Natural killer cell (primary cell): ENCODE measurements around the gene PPDPF. TPM values are rescaled to one million over a fixed set of nuclear protein-coding genes. Genes with fewer than 3 reads are reported as not detected.

Experiments
- ATAC-seq, 3 donors: fragments of 150-1000 bp in 2 of 3; fragments of 200-7000 bp in 1 of 3; cut with Tn5 transposase; 1 replicate in 1 of 3; 2 replicates in 2 of 3; pipeline ENCODE4 v1.10.0; 2021; ENCODE audit warnings: mild to moderate bottlenecking in 2 of 3, moderate library complexity in 2 of 3
- DNase-seq, 2 donors: peaks; one replicate each; pipeline versions ENCODE4 v3.0.0 to v3.0.0-alpha.2; 2013 to 2021; ENCODE audit warnings: mixed read lengths in 1 of 2
- H3K27ac ChIP-seq: one replicate; pipeline ENCODE4 v1.5.1; 2013; ENCODE audit warnings: mild to moderate bottlenecking, low read length
- H3K27me3 ChIP-seq: one replicate; pipeline ENCODE4 v1.6.1; 2013; ENCODE audit warnings: low read length; ENCODE audit not compliant: control insufficient read depth, insufficient read depth
- H3K36me3 ChIP-seq: one replicate; pipeline ENCODE4 v1.6.1; 2013; ENCODE audit warnings: low read length; ENCODE audit not compliant: control insufficient read depth, insufficient read depth
- H3K4me1 ChIP-seq: one replicate; pipeline ENCODE4 v1.6.1; 2013; ENCODE audit warnings: low read length; ENCODE audit not compliant: control insufficient read depth, insufficient read depth
- H3K4me3 ChIP-seq: one replicate; pipeline ENCODE4 v1.5.1; 2013; ENCODE audit warnings: low read length
- H3K9me3 ChIP-seq: one replicate; pipeline ENCODE4 v1.6.1; 2013; ENCODE audit warnings: low read length; ENCODE audit not compliant: control insufficient read depth, insufficient read depth
- H3K27ac Mint-ChIP-seq, 2 donors: one replicate each; pipeline ENCODE4 v1.8.0; 2022; ENCODE audit warnings: mild to moderate bottlenecking in 2 of 2, mixed read lengths in 2 of 2, moderate library complexity in 1 of 2
- H3K27me3 Mint-ChIP-seq, 2 donors: one replicate each; pipeline ENCODE4 v1.8.0; 2022; ENCODE audit warnings: low read depth in 2 of 2, mixed read lengths in 2 of 2
- H3K36me3 Mint-ChIP-seq: one replicate; pipeline ENCODE4 v1.8.0; 2022; ENCODE audit warnings: mixed read lengths
- H3K4me1 Mint-ChIP-seq, 2 donors: one replicate each; pipeline ENCODE4 v1.8.0; 2022; ENCODE audit warnings: mixed read lengths in 2 of 2
- H3K4me3 Mint-ChIP-seq: one replicate; pipeline ENCODE4 v1.8.0; 2022; ENCODE audit warnings: mild to moderate bottlenecking, moderate library complexity, mixed read lengths
- H3K9me3 Mint-ChIP-seq, 2 donors: one replicate each; pipeline ENCODE4 v1.8.0; 2022; ENCODE audit warnings: mixed read lengths in 2 of 2
- WGBS: methylation state at CpG from one replicate; pipeline ENCODE4 v1.1.7; 2013; ENCODE audit warnings: missing lambda C conversion rate; ENCODE audit not compliant: insufficient coverage; 5-methylcytosine and 5-hydroxymethylcytosine counted together
- intact Hi-C: fragments of 100-400 bp; cut with micrococcal nuclease; formaldehyde crosslinking; loops from one replicate; pipeline ENCODE4 v1.14.2; 2022
- total RNA-seq, 4 donors: library from RNA; stranded (reverse); fragments of 120-200 nt in 1 of 4; gene quantifications; one replicate each; pipeline versions ENCODE4 v1.2.3 to v1.2.4, GENCODE V29; 2013 to 2022
- TF ChIP-seq, protein P1 (sequence below): fragments of 200-600 bp; IDR thresholded peaks from one replicate; pipeline ENCODE4 v1.8.0; 2022; ENCODE audit warnings: antibody characterized with exemption

PPDPF gene
- total RNA-seq, 3 donors from 2014 or later (not counting 1 experiment from before 2014, with no cell fraction given): 95.5 to 197 (median 159) TPM

DNA sequence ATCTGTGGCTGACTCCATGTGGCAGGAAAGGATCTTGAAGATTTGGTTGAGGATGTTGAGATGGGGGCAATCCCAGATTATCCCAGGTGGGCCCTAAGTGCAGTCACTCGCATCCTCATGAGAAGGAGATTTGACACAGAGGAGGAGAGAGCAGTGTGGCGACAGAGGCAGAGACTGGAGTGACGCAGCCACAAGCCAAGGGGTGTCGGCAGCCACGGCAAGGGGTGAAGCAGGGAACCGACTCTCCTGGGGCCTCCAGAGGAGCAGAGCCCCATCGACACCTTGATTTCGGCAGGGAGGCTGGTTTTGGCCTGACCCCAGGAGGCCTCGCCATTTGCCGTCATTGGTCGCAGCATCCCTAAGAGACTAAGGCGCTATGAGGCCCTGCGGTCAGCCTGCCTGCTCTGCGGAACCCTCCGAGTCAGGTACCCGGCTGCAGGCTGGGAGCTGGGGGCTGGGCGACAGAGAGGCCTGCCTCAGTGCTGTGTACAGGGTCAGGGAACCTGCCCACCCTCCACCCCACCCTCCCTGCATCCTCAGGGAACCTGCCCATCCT, 34.2 kb upstream of the PPDPF start:
- WGBS: 92% methylated on average over 17 of the region's 17 CpGs
- DNase-seq: no peak
- TF ChIP-seq, protein P1, sequence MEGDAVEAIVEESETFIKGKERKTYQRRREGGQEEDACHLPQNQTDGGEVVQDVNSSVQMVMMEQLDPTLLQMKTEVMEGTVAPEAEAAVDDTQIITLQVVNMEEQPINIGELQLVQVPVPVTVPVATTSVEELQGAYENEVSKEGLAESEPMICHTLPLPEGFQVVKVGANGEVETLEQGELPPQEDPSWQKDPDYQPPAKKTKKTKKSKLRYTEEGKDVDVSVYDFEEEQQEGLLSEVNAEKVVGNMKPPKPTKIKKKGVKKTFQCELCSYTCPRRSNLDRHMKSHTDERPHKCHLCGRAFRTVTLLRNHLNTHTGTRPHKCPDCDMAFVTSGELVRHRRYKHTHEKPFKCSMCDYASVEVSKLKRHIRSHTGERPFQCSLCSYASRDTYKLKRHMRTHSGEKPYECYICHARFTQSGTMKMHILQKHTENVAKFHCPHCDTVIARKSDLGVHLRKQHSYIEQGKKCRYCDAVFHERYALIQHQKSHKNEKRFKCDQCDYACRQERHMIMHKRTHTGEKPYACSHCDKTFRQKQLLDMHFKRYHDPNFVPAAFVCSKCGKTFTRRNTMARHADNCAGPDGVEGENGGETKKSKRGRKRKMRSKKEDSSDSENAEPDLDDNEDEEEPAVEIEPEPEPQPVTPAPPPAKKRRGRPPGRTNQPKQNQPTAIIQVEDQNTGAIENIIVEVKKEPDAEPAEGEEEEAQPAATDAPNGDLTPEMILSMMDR: no peak
- H3K9me3 ChIP-seq: no peaks in the 10 kb centered on the region
- H3K27me3 ChIP-seq: peaks cover 3% of the 10 kb centered on the region
- Mint-ChIP-seq H3K27ac (no peak overlapping the region), H3K36me3 (no peaks in the 10 kb centered on the region), H3K27me3 (peaks cover 9 to 22% of the 10 kb centered on the region in 2 donors), H3K4me1 (no peaks in the 10 kb centered on the region), H3K4me3 (no peak overlapping the region), H3K9me3 (no peaks in the 10 kb centered on the region)
- H3K27ac ChIP-seq: no peak overlapping the region
- no peaks in the 10 kb centered on the region for H3K36me3 ChIP-seq
- H3K4me3 ChIP-seq: no peak overlapping the region
- no peak for ATAC-seq
- no peaks in the 10 kb centered on the region for H3K4me1 ChIP-seq
- intact Hi-C loops: no loop called here

DNA sequence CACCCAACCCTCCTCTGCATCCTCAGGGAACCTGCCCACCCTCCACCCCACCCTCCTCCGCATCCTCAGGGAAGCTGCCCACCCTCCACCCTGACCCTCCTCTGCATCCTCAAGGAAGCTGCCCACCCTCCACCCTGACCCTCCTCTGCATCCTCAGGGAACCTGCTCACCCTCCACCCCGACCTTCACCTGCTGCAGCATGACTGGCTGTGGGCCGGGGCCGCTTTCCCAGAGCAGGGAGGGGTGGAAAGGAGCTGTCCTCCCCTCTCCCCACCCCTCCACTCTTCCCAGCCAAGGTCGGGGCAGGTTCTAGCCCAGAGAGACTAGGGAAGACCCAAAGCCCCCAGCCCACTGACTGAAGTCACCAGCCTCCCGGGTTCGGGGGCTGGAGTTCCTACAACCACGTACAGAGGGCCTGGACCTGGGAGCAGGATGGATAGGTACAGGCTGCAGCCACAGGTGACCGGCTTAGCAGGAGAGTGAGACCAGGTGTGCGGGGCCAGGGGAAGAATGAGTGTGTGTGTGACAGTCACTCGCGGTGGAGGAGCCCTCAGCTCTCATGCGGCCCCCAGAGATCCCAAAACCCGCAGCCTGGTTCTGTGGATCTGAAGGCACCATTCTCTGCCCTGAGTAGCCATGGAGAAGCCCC, 33.3 kb upstream of the PPDPF start:
- 58% methylated on average over 12 of the region's 14 CpGs for WGBS
- Mint-ChIP-seq H3K36me3 (no peaks in the 10 kb centered on the region), H3K9me3 (peaks cover 0 to 2% of the 10 kb centered on the region in 2 donors), H3K4me3 (no peak overlapping the region), H3K27me3 (peaks cover 5 to 22% of the 10 kb centered on the region in 2 donors), H3K4me1 (no peaks in the 10 kb centered on the region), H3K27ac (no peak overlapping the region)
- Histone ChIP-seq H3K4me3 (no peak overlapping the region), H3K4me1 (no peaks in the 10 kb centered on the region), H3K27ac (no peak overlapping the region), H3K9me3 (no peaks in the 10 kb centered on the region), H3K27me3 (peaks cover 3% of the 10 kb centered on the region), H3K36me3 (no peaks in the 10 kb centered on the region)
- intact Hi-C loops: no loop called here
- TF ChIP-seq, protein P1: no peak
- DNase-seq (no peak), ATAC-seq (no peak)

DNA sequence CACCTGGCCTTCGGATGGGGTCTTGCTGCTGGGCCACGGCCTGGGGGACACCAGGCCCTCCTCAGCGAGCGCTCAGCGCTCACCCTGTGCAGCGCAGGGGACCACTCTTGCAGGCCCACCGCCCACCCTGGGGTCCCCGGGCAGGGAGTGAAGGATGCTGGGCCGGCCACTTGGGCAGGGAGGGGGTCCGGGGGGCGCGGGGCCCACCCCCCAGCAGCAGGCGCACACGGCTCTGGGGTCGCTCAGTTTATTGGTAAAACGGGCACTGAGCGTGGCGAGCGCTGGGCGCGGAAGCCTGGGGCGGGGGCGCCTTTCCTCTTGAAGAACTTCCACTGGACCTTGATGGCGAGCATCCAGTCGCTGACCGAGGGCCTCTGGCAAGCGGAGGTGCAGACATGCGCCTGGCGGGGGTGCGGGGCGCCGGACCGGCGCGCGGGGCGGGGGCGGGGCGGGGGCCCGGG, 32.8 kb upstream of the PPDPF start:
- H3K4me1 ChIP-seq: no peaks in the 10 kb centered on the region
- no peak for ATAC-seq
- H3K4me1 Mint-ChIP-seq: no peaks in the 10 kb centered on the region
- TF ChIP-seq, protein P1: no peak
- intact Hi-C loops: no loop called here
- no peak overlapping the region for H3K27ac ChIP-seq
- no peak for DNase-seq
- no peak overlapping the region for H3K4me3 Mint-ChIP-seq
- 18% methylated on average over 39 of the region's 40 CpGs for WGBS
- H3K9me3 Mint-ChIP-seq: peaks cover 0 to 8% of the 10 kb centered on the region in 2 donors
- no peak overlapping the region for H3K27ac Mint-ChIP-seq
- no peaks in the 10 kb centered on the region for H3K36me3 Mint-ChIP-seq
- peaks cover 3% of the 10 kb centered on the region for H3K27me3 ChIP-seq
- H3K4me3 ChIP-seq: no peak overlapping the region
- peaks cover 3 to 20% of the 10 kb centered on the region in 2 donors for H3K27me3 Mint-ChIP-seq
- no peaks in the 10 kb centered on the region for H3K36me3 ChIP-seq
- no peaks in the 10 kb centered on the region for H3K9me3 ChIP-seq
